HG03097 (cell line): ENCODE measurements around the gene TOE1.
"Not testable (repeated sequence)": the region's sequence is repeated elsewhere in the genome, so short reads cannot be mapped to it uniquely, and the experiment has no call there.

ENCODE experiments used
- ATAC-seq: cut with Tn5 transposase; IDR thresholded peaks from one replicate; pipeline ENCODE4 v1.9.1; 2021; ENCODE audit not compliant: unreplicated experiment, low FRiP score

The TOE1 gene

GRCh38 chr1:45354838-45355237 lies 14.9 kb downstream of the TOE1 start:
- ATAC-seq, result no peak

- no peak for ATAC-seq
These were observed 15.7 kb downstream of the TOE1 start for GRCh38 chr1:45355683-45356082.

GRCh38 chr1:45356186-45356585 lies 16.2 kb downstream of the TOE1 start:
- ATAC-seq, result no peak

DNA sequence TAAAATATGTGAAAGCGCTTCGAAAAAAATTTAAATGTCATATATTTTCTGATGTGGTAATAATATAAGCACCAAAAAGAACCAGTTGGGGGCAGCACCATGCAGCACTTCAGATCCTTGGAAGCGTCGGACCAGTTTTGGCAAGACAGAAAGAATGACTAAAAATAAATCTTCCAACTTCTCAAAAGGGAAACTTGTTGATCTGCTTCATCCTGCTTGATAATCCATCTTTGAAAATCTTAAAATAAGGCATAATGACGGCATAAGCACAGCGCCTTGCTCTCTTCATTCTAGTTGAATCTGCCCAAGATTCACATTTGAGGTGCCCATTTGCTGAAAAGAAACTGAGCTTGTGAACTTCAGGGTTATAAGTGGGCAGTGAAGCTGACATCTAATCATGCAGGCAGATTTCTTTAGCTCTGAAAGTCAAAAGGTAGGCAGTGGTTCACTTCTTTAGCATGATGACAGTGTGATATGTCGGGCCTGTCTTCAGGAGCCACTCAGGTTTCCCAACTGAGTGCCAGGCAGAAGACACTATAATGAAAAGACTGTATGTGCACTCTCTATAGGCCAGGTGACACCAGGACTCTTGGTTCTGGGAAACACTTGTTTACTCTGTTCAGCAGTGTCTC lies 20.0 kb downstream of the TOE1 start:
- no peak for ATAC-seq

DNA sequence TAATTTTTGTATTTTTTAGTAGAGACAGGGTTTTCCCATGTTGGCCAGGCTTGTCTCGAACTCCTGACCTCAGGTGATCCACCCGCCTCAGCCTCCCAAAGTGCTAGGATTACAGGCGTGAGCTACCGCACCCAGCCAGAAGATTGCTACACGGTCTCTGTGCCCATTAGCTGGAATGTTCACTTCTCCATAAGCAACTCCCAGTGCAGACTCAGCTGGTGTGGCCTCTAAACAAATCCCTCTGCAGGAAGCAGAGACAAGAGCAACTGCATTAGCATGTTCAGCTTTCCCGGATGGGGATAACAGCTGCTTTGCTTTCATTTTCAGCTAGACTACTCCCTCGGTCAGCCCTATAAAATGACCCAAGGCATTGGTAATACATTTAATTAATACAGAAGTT lies 21.0 kb downstream of the TOE1 start:
- ATAC-seq, result not testable (repeated sequence)

DNA sequence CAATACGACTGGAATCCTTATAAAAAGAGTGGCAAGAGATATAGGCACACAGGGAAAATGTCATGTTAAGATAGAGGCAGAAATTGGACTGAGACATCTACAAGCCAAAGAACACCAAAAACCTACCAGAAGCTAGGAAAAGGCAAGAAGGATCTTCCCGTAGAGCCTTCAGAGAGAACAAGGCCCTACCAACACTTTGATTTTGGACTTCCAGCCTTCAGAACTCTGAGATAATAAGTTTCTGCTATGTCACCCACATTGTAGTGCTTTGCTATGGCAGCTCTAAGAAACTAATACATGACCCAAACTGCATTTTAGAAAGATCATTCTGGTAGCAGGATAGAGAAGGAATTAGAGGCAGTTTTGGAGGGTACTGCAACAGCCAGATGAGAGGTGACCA lies 24.3 kb downstream of the TOE1 start:
- no peak for ATAC-seq

GRCh38 chr1:45365051-45365450 lies 25.1 kb downstream of the TOE1 start:
- ATAC-seq, result no peak

DNA sequence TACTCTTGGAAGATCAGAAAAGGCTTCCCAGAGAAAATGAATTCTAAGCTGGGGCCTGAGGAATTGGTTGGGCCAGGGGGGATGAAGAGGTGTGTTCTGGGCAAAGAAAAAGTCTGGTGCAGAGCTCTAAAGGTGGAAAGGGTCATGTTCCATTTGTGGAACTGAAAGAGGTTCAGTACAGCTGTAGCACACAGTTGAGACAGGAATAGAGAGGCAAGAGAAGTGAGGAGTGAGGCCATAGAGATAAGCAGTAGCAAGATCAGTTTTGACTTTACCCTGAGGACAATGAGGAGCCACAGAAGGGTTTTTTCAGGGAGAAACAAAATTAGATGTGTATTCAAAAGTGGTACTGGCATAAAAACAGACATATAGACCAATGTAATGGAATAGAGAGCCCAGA lies 30.6 kb downstream of the TOE1 start:
- no peak for ATAC-seq

GRCh38 chr1:45373573-45373972 lies 33.6 kb downstream of the TOE1 start:
- ATAC-seq, result no peak

DNA sequence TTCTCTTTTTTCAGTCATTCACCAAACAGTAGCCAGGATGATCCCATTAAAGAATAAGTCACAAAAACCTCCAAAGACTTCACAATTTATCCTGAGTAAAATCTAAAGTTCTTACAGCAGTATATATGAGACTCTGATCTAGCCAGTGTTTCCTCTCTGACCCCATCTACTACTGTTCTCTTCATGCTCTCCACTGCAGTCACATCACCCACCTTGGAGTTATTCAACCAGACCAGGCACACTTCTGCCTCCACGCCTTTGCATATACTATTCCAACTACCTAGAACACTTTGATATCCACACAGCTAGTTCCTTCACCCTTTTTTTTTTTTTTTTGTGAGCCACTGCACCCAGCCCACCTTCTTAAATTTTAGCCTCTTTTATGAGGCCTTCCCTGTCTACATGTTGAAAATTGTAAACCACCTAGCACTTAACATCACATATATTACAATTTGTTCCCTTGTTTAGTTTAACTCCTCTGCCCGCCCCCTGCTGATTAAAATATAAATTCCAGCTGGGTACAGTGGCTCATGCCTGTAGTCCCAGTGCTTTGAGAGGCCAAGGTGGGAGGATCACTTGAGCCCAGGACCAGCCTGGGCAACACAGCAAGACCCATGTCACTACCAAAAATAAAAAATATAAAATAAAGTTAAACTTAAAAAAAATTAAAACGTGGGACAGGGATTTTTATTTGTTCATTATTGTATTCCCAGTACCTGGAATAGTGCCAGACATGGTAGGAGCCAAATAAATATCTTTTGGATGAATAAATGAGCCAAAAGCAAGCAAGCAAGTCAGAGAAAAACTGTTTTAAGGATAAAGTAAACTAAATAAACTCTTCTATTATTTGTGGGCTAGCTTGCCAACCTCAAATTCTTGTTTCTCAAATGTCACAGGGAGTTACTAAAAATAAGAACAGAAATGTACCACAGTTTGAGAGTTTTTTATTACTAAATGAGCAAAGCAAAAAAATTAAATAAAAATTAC lies 35.4 kb downstream of the TOE1 start:
- no peak for ATAC-seq

GRCh38 chr1:45378184-45378583 lies 38.2 kb downstream of the TOE1 start:
- no peak for ATAC-seq

- ATAC-seq, result no peak
These were observed 39.6 kb downstream of the TOE1 start for GRCh38 chr1:45379524-45379923.

- no peak for ATAC-seq
These were observed 40.2 kb downstream of the TOE1 start for GRCh38 chr1:45380125-45380524.

GRCh38 chr1:45380730-45381129 lies 40.8 kb downstream of the TOE1 start:
- ATAC-seq, result no peak

GRCh38 chr1:45381243-45381642 lies 41.3 kb downstream of the TOE1 start:
- ATAC-seq, result no peak

DNA sequence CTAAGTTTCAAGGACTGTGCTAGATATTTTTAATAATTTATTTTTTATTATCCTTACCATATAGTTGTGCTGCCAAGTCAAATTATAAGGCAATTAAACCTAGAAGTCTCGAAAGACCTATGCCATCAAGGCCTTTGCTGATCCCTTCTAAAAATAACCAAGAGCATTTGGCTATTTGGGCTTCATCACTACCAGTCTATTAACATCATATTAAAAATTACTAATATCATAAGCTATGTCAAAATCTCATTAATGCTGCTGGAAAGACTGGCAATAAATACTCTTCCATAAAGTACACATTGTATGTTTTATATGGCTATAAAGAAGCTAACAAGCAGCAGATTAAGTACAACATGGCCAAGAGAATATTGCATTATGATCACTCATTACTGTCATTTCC lies 43.2 kb downstream of the TOE1 start:
- ATAC-seq, result no peak

DNA sequence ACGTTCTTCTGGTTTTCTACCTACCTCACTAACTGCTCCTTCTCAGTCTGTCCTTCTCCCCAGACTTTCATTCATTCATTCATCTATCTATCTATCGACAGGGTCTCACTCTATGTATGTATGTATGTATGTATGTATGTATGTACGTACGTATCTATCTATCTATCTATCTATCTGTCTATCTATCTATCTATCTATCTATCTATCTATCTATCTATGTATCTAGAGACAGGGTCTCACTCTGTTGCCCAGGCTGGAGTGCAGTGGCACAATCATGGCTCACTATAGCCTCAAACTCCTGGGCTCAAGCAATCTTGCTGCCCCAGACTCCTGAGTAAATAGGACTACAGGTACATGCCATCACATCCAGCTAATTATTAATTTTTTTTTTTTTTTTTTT lies 44.2 kb downstream of the TOE1 start:
- not testable (repeated sequence) for ATAC-seq

DNA sequence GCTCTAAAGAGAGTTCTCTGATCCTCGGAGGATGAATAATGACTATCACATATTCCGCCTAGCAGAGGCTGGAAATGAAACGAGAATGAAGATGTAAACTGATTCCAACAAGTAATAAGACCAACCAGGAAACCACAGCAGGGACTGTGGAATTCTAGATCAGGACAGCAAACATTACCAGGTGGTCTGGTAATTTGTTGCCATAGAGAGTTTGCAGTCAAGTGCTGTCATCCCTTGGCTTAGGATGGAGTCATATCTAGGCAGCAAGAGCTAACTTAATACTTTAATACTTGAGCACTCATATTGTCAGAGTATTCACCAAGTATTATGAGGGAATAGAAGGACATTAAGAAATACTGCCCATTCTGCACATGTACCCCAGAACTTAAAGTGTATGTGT lies 45.3 kb downstream of the TOE1 start:
- ATAC-seq, result no peak

GRCh38 chr1:45386219-45386618 lies 46.2 kb downstream of the TOE1 start:
- no peak for ATAC-seq
